ENCODE measurements around the gene MS4A6A.
"Not testable (repeated sequence)": the region's sequence is repeated elsewhere in the genome, so short reads cannot be mapped to it uniquely, and the experiment has no call there.

- TF ChIP-seq CTCF (conservative IDR thresholded peaks at IDR 0.05; ENCODE audit: low read depth, low read length); EZH2phosphoT487 (IDR thresholded peaks at IDR 0.05; ENCODE audit: borderline replicate concordance, low read length); EZH2 (IDR thresholded peaks at IDR 0.05; ENCODE audit: low read length, unreplicated experiment): not testable (repeated sequence)
These were observed 9.7 kb upstream of the MS4A6A start for GRCh38 chr11:60192564-60192963.

Data from PC-3 (cell line).